ENCODE data around the gene SRP9. TPM values are rescaled to one million over a fixed set of nuclear protein-coding genes. Genes with fewer than 3 reads are reported as not detected.
"Not testable (repeated sequence)": the region's sequence is repeated elsewhere in the genome, so short reads cannot be mapped to it uniquely, and the experiment has no call there.

SRP9 gene
- total RNA-seq, 1 experiment from 2014 or later, result 306 TPM

DNA sequence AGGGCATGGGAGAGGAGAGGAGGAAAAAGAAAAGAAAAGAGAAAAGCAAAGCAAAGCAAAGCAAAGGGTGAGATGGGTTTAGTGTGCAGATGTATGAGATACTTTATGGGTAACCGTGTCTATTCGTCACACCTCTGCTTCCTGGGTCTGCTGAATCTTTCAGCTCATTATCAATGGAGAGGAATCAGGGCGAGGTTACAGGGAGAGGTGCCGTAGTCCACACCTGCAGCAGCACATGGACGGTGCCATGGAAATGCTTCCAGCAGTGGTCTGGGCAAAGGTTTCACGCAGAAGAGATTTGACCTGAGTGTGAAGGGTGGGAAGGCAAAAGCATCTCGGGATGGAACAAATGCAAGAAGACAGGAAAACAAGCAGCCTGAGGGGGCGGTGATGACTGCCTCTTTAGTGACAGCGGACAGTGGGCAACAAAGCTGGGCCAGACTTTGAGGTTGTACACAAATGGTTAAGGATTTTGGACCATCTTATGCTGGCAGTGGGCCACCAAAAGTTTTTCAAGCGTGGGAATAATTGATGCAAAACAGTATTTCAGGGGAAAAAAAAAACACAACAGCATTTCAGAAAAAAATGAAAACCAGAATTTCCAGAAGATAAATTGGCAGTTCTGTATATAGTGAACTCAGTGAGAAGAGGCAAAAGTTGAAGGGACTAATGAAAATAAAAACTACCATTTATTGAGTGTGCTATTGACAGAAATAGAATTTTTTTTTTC, 19.5 kb upstream of the SRP9 start:
- ATAC-seq, result no peak
- no TSS peak for BruUV-seq (replicated peaks)
- no peaks in the 10 kb centered on the region for H3K79me2 ChIP-seq (ENCODE audit: low read length)
- no peak overlapping the region for H2AFZ ChIP-seq (ENCODE audit: low read length)
- H3F3A ChIP-seq (ENCODE audit: low read length, unreplicated experiment), result no peaks in the 10 kb centered on the region
- H3K4me1 ChIP-seq (ENCODE audit: insufficient read depth, low read length), result peaks cover 16% of the 10 kb centered on the region
- no peak overlapping the region for H3K9ac ChIP-seq (ENCODE audit: low read length)
- no peak overlapping the region for H3K4me2 ChIP-seq (ENCODE audit: low read length)
- H3K36me3 ChIP-seq (ENCODE audit: low read depth, low read length), result no peaks in the 10 kb centered on the region
- intact Hi-C loops (cut with micrococcal nuclease), result no loop called here
- no peak for DNase-seq
- H3K27ac ChIP-seq (ENCODE audit: low read length), result no peak overlapping the region
- TF ChIP-seq CTCF (conservative IDR thresholded peaks at IDR 0.05; ENCODE audit: low read depth, low read length) (no peak), EZH2phosphoT487 (IDR thresholded peaks at IDR 0.05; ENCODE audit: borderline replicate concordance, low read length) (no peak)
- H4K20me1 ChIP-seq (ENCODE audit: low read length), result no peaks in the 10 kb centered on the region
- H3K9me2 ChIP-seq (replicated peaks; ENCODE audit: low read length), result no peaks in the 10 kb centered on the region
- ChIA-PET CTCF (no interaction called here), POLR2A (ENCODE audit: unreplicated experiment) (no interaction called here)
- no peaks in the 10 kb centered on the region for H3K9me3 ChIP-seq (ENCODE audit: low read length)
- H3K4me3 ChIP-seq (ENCODE audit: low read length), result no peak overlapping the region
- no peaks in the 10 kb centered on the region for H3K27me3 ChIP-seq (ENCODE audit: low read length)

DNA sequence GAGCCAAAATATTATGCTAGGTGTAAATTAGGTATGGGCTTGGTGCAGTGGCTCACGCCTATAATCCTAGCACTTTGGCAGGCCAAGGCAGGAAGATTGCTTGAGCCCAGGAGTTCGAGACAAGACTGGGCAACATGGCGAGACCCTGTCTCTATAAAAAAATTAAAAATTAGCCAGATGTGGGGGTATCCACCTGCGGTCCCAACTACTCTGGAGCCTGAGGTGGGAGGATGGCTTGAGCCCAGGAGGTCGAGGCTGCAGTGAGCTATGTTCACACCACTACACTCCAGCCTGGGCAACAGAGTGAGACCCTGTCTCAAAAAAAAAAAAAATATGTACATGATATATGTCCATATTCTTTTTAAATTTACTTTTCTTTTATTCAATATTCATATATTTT, 17.7 kb upstream of the SRP9 start:
- H3K4me3 ChIP-seq (ENCODE audit: low read length); H2AFZ ChIP-seq (ENCODE audit: low read length); H3K9me2 ChIP-seq (replicated peaks; ENCODE audit: low read length); H3K36me3 ChIP-seq (ENCODE audit: low read depth, low read length); H3K79me2 ChIP-seq (ENCODE audit: low read length); intact Hi-C loops (cut with micrococcal nuclease); H3F3A ChIP-seq (ENCODE audit: low read length, unreplicated experiment); H3K27me3 ChIP-seq (ENCODE audit: low read length); POLR2A ChIA-PET (ENCODE audit: unreplicated experiment); H4K20me1 ChIP-seq (ENCODE audit: low read length); DNase-seq; H3K9ac ChIP-seq (ENCODE audit: low read length); ATAC-seq; BruUV-seq (replicated peaks); H3K27ac ChIP-seq (ENCODE audit: low read length); CTCF ChIA-PET; H3K9me3 ChIP-seq (ENCODE audit: low read length); H3K4me2 ChIP-seq (ENCODE audit: low read length): not testable (repeated sequence)
- H3K4me1 ChIP-seq (ENCODE audit: insufficient read depth, low read length), result peaks cover 14% of the 10 kb centered on the region

- Histone ChIP-seq H3K4me3 (ENCODE audit: low read length) (no peak overlapping the region), H3F3A (ENCODE audit: low read length, unreplicated experiment) (no peaks in the 10 kb centered on the region), H2AFZ (ENCODE audit: low read length) (no peak overlapping the region), H3K4me1 (ENCODE audit: insufficient read depth, low read length) (peaks cover 8% of the 10 kb centered on the region), H3K79me2 (ENCODE audit: low read length) (no peaks in the 10 kb centered on the region), H3K9me2 (replicated peaks; ENCODE audit: low read length) (no peaks in the 10 kb centered on the region), H3K4me2 (ENCODE audit: low read length) (no peak overlapping the region), H3K9ac (ENCODE audit: low read length) (no peak overlapping the region), H3K27me3 (ENCODE audit: low read length) (no peaks in the 10 kb centered on the region), H3K9me3 (ENCODE audit: low read length) (no peaks in the 10 kb centered on the region), H3K27ac (ENCODE audit: low read length) (no peak overlapping the region), H3K36me3 (ENCODE audit: low read depth, low read length) (no peaks in the 10 kb centered on the region), H4K20me1 (ENCODE audit: low read length) (no peaks in the 10 kb centered on the region)
- BruUV-seq (replicated peaks), result no TSS peak
- TF ChIP-seq EZH2 (IDR thresholded peaks at IDR 0.05; ENCODE audit: low read length, unreplicated experiment), result no peak
- TF ChIP-seq CTCF (conservative IDR thresholded peaks at IDR 0.05; ENCODE audit: low read depth, low read length), result no peak
- no peak for TF ChIP-seq EZH2phosphoT487 (IDR thresholded peaks at IDR 0.05; ENCODE audit: borderline replicate concordance, low read length)
- ATAC-seq (no peak), DNase-seq (no peak)
- ChIA-PET POLR2A (ENCODE audit: unreplicated experiment) (no interaction called here), CTCF (no interaction called here)
- intact Hi-C loops (cut with micrococcal nuclease), result no loop called here
Measured at GRCh38 chr1:225760531-225760930, 17.1 kb upstream of the SRP9 start.

- H3F3A ChIP-seq (ENCODE audit: low read length, unreplicated experiment); DNase-seq; H3K9ac ChIP-seq (ENCODE audit: low read length); H3K4me2 ChIP-seq (ENCODE audit: low read length); POLR2A ChIA-PET (ENCODE audit: unreplicated experiment); H3K36me3 ChIP-seq (ENCODE audit: low read depth, low read length); H2AFZ ChIP-seq (ENCODE audit: low read length); H3K9me3 ChIP-seq (ENCODE audit: low read length); ATAC-seq; H3K4me1 ChIP-seq (ENCODE audit: insufficient read depth, low read length); H4K20me1 ChIP-seq (ENCODE audit: low read length); BruUV-seq (replicated peaks); intact Hi-C loops (cut with micrococcal nuclease); H3K9me2 ChIP-seq (replicated peaks; ENCODE audit: low read length); H3K27me3 ChIP-seq (ENCODE audit: low read length); H3K27ac ChIP-seq (ENCODE audit: low read length); H3K4me3 ChIP-seq (ENCODE audit: low read length); H3K79me2 ChIP-seq (ENCODE audit: low read length): not testable (repeated sequence)
- CTCF ChIA-PET, result interaction anchor here (0.6 kb wide), 1 partner anchor 285 kb away, joined by 5 read pairs; no protein-coding TSS in a partner anchor
Measured at GRCh38 chr1:225761395-225761794, 16.2 kb upstream of the SRP9 start.
